WTC11 (cell line): ENCODE results near the gene MRPL24.

Source experiments
- FOXK1 ChIP-seq: sonication (generic); formaldehyde crosslinking; IDR thresholded peaks from 2 replicates; pipeline ENCODE4 v1.8.0; 2022; ENCODE audit warnings: mild to moderate bottlenecking, moderate library complexity, missing genetic modification reagents
- ZNF396 ChIP-seq: fragments of 250-450 bp; sonication (Bioruptor Pico); IDR thresholded peaks from 2 replicates; pipeline ENCODE4 v1.8.0; 2021; ENCODE audit warnings: mild to moderate bottlenecking, moderate library complexity, borderline replicate concordance
- TF ChIP-seq, protein P1 (sequence below): sonication (generic); formaldehyde crosslinking; IDR thresholded peaks from 2 replicates; pipeline ENCODE4 v1.8.0; 2022; ENCODE audit warnings: mild to moderate bottlenecking, missing genetic modification reagents
- TF ChIP-seq, protein P2 (sequence below): fragments of 200-600 bp; IDR thresholded peaks from 2 replicates; pipeline ENCODE4 v1.8.0; 2022; ENCODE audit warnings: antibody characterized with exemption

DNA sequence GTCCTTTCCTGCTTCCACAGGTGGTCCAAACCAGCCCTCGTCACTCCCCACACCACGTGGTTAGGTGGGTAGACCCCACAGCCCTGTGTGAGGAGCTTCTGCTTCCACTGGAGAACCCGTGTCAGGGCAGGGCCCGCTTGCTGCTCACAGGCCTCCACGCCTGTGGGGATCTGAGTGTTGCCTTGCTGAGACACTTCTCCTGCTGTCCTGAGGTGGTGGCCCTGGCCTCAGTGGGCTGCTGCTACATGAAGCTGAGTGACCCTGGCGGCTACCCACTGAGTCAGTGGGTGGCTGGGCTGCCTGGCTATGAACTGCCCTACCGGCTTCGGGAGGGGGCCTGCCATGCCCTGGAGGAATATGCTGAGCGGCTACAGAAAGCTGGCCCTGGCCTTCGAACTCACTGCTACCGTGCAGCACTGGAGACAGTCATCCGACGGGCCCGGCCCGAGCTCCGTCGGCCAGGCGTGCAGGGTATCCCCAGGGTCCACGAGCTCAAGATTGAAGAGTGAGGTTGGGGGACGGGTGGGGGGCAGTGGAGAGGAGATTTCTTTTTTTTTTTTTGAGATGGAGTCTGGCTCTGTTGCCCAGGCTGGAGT lies 6.8 kb downstream of the MRPL24 start:
- TF ChIP-seq, protein P1, sequence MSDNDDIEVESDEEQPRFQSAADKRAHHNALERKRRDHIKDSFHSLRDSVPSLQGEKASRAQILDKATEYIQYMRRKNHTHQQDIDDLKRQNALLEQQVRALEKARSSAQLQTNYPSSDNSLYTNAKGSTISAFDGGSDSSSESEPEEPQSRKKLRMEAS: no peak
- TF ChIP-seq, protein P2, sequence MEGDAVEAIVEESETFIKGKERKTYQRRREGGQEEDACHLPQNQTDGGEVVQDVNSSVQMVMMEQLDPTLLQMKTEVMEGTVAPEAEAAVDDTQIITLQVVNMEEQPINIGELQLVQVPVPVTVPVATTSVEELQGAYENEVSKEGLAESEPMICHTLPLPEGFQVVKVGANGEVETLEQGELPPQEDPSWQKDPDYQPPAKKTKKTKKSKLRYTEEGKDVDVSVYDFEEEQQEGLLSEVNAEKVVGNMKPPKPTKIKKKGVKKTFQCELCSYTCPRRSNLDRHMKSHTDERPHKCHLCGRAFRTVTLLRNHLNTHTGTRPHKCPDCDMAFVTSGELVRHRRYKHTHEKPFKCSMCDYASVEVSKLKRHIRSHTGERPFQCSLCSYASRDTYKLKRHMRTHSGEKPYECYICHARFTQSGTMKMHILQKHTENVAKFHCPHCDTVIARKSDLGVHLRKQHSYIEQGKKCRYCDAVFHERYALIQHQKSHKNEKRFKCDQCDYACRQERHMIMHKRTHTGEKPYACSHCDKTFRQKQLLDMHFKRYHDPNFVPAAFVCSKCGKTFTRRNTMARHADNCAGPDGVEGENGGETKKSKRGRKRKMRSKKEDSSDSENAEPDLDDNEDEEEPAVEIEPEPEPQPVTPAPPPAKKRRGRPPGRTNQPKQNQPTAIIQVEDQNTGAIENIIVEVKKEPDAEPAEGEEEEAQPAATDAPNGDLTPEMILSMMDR: no peak
- TF ChIP-seq FOXK1 (no peak), ZNF396 (CRISPR knock-in tag) (no peak)
